Caki2 (cell line): ENCODE results near the gene COL4A6. TPM values are rescaled to one million over a fixed set of nuclear protein-coding genes. Genes with fewer than 3 reads are reported as not detected.
"Not testable (repeated sequence)": the region's sequence is repeated elsewhere in the genome, so short reads cannot be mapped to it uniquely, and the experiment has no call there.

ENCODE experiments used
- DNase-seq: peaks from one replicate; pipeline ENCODE4 v3.0.0-alpha.2; 2015; ENCODE audit warnings: low read depth
- in situ Hi-C: cut with HindIII; loops from 2 replicates; pipeline ENCODE4 v1.10.0; 2016; ENCODE audit warnings: low sequenced_read_pairs, low pct_unique_long_range_greater_than_20kb, mixed read lengths
- total RNA-seq: library from RNA; depleted of rRNA; stranded (reverse); fragments of >200 nt; shearing (Covaris generic); gene quantifications from 2 replicates; pipeline ENCODE4 v1.2.3, GENCODE V29; 2014; ENCODE audit warnings: low replicate concordance

The COL4A6 gene
- total RNA-seq, 1 experiment from 2014 or later, result not detected

DNA sequence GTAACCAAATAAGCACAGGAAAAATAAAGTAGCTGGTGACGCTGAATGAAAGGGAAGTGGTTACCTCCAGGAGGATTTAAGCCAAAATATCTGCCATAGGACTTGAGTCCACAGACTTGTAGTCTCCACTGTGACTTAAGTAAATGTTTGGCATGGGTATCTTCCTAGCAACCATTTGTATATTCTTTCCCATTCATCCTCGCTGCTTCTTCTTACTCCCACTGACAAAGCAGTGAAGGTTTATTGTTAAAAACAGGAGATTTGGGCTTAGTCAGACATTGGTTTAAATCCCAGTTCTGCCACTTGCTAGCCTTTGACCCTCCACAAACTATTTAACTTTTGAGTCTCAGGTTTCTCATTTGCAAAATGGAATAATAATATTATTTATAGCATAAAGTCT, 22.3 kb downstream of the COL4A6 start:
- no peak for DNase-seq
- in situ Hi-C loops, result no loop called here

DNA sequence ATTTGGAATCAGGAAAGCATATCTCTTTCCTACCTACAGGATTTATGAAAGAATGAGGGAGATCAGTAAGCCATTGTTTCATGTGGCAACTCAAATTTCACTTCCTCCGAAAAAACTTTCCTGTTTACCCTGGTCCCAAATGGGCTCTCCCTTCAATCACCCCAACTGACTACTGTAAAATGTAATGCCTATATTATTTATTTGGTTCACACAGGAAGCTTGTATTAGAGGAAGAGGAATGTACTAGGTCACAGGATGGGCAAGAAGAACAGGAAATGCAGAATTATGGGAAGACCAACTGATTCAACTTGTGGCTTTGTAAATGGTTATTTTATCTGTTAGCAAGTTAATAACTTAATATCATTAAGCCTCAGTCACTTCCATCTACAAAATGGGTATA, 23.1 kb downstream of the COL4A6 start:
- in situ Hi-C loops, result no loop called here

DNA sequence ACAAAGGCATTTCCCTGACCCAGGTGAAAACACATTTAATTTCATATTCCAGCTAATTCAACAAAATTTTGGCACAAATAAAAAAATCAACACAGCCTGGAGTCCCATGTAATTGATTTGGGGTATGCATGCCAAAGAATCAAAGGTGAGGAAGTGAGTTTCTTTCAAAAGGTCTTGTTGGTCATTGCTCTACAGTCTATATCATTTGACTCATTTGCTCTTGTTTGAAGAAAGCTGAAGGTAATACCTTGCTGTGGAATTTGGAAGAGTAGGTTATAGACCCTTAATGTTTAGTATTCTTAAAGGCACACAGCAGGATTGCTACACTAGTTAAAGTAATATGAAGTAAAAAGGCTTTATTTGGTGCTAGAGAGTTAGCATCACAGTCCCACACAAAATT, 25.4 kb downstream of the COL4A6 start:
- no peak for DNase-seq
- in situ Hi-C loops, result no loop called here

More for the DNA sequence above, 23.1 kb downstream of the COL4A6 start:
- no peak for DNase-seq

DNA sequence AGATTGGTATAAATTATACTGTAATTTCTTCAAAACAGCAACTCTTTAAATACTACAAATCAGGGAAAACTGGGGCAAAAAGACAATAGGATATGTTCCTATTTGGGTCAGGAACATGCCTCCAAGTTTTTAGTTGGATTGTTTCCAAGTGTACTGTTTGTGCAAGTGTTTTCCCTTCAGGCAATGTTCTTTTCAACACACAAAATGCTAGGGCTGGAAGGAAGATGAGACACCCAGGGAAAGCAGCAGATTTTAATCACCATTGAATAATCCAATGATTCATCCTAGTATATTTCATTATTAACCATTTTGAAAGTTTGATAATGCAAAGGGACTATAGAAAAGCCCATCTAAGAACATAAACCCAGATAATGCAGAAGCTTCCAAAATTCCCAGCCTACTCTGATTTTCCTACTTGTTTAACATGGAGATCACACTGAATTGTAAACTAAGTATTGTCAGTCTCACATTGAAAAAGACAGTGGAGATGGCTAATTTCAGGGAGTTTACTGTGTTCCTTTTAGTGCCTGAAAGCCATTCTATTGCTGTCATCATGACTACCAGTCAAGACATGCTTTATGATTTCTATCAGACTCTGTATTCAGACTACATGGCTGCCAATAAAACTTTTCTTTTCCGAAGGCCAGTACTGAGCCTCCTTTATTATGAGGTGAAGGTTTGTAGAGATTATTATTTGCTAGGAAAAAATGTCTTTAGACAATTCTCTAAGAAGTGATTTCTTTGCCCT, 38.6 kb downstream of the COL4A6 start:
- in situ Hi-C loops, result no loop called here
- no peak for DNase-seq

DNA sequence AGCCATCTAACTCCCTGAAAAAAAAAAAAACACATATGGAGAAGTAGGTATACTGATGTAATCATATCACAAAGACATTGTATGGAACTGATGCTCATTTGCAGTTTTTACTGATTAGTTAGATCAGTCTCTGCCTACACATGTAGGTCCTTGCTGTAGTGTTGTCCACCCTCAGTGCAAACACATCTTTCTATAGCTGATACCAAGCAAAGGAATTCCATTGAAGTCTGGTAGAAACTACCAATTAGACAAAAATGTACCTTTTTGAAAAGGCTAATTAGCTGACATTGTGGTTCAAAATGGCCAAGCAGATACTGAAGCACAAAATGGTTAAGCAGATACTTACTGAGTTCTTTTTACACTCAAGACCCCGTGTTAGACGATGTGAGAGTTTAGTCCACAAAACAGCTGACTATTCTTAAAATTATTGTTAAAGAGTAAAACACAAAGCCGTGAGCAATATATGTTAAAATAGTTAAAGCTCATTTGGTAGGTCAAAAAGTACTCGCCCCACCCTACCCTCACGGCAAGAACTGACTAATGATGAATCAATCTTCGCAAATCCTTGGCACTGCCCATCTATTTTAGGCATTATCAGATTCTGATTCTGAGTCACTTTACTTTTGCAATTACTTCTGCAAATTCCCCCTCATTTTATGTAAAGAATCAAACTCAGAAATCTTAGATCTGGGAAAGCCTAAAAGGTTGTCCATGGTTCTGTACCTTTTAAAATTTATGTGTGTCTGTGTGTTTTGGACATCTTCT, 40.4 kb downstream of the COL4A6 start:
- no peak for DNase-seq

DNA sequence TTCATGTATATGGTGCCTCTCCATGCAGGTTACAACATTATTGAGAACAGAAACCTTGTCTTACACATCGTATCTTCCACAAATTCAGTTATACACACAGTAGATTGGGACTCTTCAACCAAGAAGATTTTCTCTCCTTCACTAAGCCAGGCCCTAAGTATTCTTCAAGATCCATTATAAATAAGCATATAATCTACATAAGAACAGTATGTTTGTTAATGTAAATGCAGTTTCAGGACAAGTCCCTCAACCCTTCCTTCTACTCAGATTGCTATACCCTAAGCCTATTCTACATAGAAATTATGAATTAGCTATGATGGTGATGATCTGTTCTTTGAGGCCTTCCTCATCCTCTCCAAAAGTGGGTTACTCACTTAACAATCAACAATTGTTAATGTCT, 41.2 kb downstream of the COL4A6 start:
- in situ Hi-C loops, result no loop called here
- no peak for DNase-seq

More for the DNA sequence above, 40.4 kb downstream of the COL4A6 start:
- in situ Hi-C loops, result no loop called here

DNA sequence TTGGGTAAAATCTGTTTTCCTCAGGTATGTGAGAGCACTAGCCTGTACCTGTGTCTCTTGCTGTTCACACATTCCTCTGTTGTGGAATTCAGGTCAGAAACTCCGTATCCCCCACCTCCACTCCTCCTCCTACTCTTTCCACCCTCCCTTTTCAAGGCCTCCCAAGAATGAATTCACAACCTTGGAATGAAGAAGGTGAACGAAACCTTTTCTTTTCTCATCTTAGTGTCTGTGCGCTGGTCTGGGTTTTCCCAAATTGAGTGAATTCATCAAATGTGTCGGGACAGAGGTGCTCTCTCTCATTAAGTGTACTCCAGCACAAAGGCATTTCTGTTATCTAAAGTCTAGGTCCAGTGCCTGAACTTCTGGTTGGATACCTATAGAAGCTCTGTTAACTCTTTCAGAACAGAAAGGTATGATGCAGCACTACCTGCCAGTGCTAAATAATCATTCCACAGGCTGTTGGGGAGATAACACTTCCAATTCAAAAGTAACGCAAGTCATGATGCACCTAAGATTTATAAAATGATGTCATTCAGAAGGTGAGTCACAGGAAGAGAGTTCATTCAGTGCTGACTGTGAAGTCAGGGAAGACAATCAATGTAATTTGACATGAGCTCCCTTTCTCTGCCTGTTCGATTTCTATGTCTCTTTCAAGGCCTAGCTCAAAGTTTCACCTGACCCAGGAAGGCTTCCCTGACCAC, 41.9 kb downstream of the COL4A6 start:
- peak; percentile 39 for DNase-seq
- in situ Hi-C loops, result no loop called here

DNA sequence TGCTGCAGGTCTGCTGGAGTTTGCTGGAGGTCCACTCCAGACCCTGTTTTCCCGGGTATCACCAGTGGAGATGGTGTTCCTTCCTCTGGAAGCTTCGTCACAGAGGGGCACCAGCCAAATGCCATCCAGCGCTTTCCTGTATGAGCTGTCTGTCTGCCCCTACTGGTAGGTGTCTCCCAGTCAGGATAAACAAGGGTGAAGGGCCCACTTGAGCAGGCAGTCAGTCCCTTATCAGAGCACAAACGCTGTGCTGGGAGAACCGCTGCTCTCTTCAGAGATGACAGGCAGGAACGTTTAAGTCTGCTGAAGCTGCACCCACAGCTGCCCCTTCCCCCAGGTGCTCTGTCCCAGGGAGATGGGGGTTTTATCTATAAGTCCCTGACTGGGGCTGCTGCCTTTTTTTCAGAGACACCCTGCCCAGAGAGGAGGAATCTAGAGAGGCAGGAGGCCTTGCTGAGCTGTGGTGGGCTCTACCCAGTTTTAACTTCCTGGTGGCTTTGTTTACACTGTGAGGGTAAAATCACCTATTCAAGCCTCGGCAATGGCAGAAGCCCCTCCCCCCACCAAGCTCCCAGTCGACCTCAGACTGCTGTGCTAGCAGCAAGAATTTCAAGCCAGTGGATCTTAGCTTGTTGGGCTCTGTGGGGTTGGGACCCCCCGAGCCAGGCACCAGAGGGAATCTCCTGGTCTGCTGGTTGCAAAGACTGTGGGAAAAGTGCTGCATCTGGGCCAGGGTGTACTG, 47.1 kb downstream of the COL4A6 start:
- in situ Hi-C loops, DNase-seq: not testable (repeated sequence)

DNA sequence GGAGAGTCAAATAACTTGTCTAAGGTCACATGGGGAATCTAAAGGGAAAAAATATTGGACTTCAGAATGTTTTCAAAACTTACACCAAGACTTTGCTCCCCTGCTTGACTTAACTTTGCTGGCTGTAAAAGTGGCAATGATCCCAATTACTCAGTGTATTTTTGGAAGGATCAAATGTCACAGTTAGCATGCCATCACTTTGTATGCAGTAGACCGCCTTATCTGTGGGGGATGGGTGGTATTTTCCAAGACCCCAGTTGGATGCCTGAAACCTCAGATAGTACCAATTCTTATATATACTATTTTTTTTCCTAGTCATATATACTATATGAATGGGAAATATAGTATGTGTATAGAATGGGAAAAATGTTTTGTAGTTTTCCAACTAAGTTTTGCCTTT, 53.4 kb downstream of the COL4A6 start:
- DNase-seq, result no peak
- in situ Hi-C loops, result no loop called here

DNA sequence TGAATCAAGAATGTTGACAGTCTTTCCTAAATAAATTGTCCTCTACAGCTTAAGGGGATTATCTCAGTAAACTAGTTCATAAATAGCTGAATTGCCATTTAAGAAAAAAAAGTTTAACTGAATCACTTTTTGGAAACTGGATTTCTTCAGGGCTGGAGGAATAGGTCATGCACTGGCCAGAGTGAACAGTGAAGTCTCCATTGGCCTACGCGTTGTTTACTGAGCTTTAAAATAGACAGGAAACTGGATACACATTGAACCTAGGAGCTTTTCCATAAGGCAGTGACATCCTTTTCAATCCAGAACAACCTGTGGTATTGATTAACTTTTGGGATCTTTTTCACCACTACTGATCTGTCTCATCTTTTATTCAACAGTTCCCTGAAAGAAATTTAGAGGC, 58.0 kb downstream of the COL4A6 start:
- in situ Hi-C loops, result no loop called here
- DNase-seq, result no peak

DNA sequence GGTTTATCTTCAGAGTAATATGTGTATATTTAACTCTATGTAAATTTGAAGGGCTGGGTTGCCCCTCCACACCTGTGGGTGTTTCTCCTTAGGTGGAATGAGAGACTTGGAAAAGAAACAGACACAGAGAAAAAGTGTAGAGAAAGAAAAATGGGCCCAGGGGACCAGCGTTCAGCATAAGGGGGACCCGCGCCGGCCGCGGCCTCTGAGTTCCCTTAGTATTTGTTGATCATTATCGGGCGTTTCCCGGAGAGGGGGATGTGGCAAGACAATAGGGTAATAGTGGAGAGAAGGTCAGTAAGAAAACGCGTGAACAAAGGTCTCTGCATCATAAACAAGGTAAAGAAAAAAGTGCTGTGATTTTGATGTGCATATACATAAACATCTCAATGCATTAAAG, 61.4 kb downstream of the COL4A6 start:
- in situ Hi-C loops, DNase-seq: not testable (repeated sequence)

DNA sequence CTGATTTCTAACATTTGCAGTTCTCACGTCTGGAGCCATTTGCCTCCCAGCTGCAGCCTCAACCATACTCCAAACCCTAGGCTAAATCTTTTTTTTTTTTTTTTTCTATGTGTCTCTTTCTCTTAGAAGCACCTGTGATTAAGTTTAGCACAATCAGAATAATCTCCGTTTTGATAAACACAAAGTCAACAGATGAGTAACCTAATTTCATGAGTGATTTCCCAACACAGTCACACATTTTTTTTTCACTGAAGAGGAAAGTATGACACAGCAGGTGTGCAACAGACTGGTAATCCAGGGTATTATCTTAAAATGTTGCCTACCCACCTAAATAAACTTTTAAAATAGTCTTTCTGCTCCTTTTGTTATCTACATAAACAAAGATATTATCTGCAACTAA, 62.6 kb downstream of the COL4A6 start:
- DNase-seq, result peak; percentile 22
- in situ Hi-C loops, result not testable (repeated sequence)

DNA sequence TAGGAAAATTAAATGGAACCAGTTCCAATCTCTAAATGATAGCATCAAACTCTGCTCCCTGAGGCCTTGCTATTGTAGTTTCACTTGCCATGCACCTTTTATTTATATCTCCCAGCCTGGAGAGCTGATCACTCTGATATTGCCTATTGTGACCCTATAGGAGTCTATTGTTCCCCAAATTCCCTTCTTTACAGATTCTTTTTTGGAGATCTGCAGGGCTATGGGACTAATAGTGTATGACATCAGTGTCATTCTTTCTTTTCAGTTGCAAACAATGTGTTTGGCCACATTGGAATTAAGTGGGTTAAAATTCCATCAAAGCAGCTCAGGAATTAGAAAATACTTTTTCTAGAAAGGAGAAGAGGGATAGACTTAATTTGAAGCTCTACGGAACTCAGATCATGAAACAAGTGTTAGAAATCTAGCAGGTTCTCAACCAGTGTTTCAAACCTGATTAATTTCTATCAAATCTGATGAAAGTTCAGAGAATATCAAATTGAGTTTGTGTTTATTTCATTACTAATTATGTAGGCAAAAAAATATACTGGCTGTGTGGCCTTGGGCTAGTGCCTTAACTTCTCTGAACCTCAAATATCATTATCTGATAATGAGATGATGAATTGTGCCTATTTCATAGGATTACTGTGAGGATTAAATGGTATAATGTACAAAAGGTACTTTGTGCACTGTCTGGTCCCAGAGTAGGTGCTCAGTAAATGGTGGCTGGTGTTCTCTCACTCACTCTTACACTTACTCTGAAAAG, 71.4 kb downstream of the COL4A6 start:
- DNase-seq, result no peak
- in situ Hi-C loops, result no loop called here

DNA sequence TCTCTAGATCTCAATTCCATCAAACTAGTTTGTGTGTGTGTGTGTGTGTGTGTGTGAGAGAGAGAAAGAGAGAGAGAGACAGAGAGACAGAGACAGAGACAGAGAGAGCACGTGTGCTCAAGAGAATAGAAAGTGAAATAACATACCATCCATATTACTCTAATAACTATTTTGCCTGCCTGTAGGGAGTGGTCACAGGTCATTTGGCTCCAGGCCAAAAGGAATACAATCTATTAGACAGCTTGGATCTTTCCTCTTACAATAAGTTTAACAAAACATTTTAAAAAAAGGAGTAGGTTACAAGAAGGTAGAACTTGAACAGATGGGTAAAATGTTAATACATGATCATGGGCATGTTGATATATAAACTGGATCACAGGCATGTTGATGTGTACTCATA, 76.2 kb downstream of the COL4A6 start:
- in situ Hi-C loops, result no loop called here
- no peak for DNase-seq

DNA sequence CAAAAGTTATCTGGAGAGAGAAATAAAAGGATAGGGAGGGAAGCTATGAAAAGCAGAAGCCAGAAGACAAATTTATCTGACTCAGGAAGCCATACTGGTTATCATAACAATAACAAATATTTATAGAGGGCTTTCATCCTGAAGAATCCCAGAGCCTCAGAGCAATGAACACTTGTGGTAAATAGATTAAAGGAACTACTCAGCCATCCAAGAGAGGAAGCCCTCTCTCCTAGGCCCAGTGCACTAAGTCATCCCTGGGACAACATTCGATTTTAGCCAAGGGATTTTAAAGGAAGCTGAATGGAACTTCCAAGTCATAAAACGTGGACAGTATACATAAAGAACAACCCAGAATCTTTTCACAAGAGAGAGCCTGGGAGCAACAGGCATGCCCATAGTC, 76.9 kb downstream of the COL4A6 start:
- DNase-seq, result no peak
- in situ Hi-C loops, result no loop called here

DNA sequence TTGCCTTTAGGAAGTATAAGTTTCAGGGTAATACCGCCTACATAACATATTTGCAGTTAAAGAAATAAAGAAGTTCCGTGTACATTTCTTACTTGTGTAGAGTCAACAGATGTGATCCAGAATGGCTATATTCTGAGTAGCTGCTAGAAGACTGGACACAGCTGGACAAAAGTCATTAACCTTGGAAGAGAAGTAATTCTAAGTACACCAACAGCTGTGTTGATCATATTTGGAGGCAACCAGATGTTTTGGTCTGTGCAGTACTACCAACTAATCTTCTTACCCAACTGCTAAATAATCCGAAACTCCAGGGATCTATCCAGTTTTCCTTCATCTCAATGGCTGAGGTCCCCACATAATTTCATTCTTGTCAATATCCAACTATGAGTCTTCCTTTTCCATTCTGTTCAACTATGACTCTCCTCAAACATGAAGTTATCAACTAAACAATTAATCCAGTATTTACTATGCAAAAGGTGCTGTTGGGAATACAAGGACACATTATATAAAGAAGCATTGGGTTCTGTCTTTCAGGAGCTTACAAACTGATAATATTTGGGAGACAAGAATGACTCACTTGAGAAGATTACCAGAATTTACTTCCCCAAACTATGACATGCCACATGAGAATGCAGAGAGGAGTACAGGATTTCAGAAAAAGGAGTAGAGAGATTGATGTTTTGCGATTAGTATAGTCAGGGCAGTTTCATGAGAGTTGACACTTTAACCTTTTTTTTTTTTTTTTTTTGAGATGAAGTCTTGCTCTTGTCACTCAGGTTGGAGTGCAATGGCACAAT, 78.2 kb downstream of the COL4A6 start:
- DNase-seq, result no peak
- in situ Hi-C loops, result no loop called here

DNA sequence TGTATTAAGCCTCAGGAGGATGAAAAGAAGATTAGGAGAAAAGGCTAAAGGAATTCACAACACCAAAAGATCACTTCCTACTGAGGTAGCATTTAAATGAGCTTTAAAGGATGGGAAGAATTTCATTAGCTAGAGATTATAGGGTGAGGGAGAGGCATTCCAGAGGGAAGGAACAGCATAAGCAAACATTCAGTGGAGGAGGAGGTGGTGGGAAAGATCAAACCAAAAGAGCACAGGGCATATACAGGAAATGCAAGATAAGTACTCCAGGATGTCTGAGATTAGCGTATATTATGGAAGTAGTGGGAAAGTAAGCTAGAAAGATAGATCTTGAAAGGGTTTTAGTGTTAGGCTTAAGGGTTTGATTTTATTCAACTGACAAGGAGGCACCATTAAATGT, 84.8 kb downstream of the COL4A6 start:
- in situ Hi-C loops, result no loop called here

More for the DNA sequence above, 84.8 kb downstream of the COL4A6 start:
- no peak for DNase-seq
